ENCODE measurements around the gene DQX1. TPM values are rescaled to one million over a fixed set of nuclear protein-coding genes. Genes with fewer than 3 reads are reported as not detected.

DQX1 gene
- total and polyA plus RNA-seq, 9 of the 15 experiments (the other 6 are each of a cell fraction or from before 2014, with no cell fraction given): 0.04 to 0.38 (median 0.18) TPM; not detected in 1

DNA sequence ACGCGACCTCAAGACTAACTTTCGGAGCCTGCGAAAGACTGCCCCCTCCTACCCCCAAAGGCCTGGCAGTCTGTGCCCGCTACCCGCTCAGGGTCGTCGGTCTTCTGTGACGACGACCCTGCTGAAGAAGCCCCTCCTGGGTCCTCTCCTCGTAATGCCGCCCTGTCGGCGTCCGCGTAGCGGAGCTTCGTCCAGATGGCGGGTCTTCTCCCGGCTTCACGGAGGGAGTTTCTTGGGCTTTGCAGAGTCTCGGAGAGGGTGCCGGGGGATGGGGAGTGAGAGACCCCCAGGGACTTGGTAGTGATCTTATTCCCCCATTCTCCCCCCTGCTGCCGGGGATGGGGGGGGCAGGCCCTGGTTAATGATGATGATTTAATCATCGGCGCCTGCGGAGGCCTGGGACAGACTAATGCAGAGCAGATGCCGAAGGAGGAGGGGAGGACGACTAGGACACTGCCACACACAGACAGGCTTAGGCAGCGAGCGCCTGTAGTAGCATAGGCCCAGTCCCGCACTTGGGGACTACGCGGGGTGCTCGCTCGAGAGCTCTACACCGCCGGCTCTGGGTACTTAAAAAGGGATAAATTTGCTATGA lies 18.0 kb downstream of the DQX1 start (continued):
- no peak for TF ChIP-seq BCLAF1 (IDR thresholded peaks at IDR 0.05; ENCODE audit: borderline replicate concordance in 1 of 2, control insufficient read depth in 1 of 2, low read depth in 2 of 2, low read length in 1 of 2)
- TF ChIP-seq JUNB (CRISPR knock-in tag; conservative IDR thresholded peaks at IDR 0.05): no peak
- no peak for TF ChIP-seq HSF4 (CRISPR knock-in tag; IDR thresholded peaks at IDR 0.05; ENCODE audit: borderline replicate concordance)
- 0 out of 2 replicates have a peak, but pooled peaks have one; percentile 26 for TF ChIP-seq HDAC2 (IDR thresholded peaks at IDR 0.05)
- no peak for TF ChIP-seq BRF1 (IDR thresholded peaks at IDR 0.05; ENCODE audit: borderline replicate concordance, extremely low read depth, insufficient read length)
- no peak for TF ChIP-seq U2AF1 (optimal IDR thresholded peaks at IDR 0.05; ENCODE audit: low read depth, low read length)
- no peak for TF ChIP-seq LEF1 (IDR thresholded peaks at IDR 0.05)
- TF ChIP-seq GABPB1 (CRISPR knock-in tag; IDR thresholded peaks at IDR 0.05): no peak
- TF ChIP-seq MCM2 (IDR thresholded peaks at IDR 0.05; ENCODE audit: low read depth): no peak
- TF ChIP-seq NR2F6 (CRISPR knock-in tag; IDR thresholded peaks at IDR 0.05): no peak
- no peak for TF ChIP-seq ZNF324 (CRISPR knock-in tag; IDR thresholded peaks at IDR 0.05)
- TF ChIP-seq SNIP1 (IDR thresholded peaks at IDR 0.05; ENCODE audit: low read depth): no peak
- no peak for TF ChIP-seq RHOXF2B (CRISPR knock-in tag; conservative IDR thresholded peaks at IDR 0.05)
- peak; percentile 55 for TF ChIP-seq ZNF644 (tag; IDR thresholded peaks at IDR 0.05; ENCODE audit: low read depth)
- no peak for TF ChIP-seq ELK1 (CRISPR knock-in tag; IDR thresholded peaks at IDR 0.05)
- TF ChIP-seq, protein P1, sequence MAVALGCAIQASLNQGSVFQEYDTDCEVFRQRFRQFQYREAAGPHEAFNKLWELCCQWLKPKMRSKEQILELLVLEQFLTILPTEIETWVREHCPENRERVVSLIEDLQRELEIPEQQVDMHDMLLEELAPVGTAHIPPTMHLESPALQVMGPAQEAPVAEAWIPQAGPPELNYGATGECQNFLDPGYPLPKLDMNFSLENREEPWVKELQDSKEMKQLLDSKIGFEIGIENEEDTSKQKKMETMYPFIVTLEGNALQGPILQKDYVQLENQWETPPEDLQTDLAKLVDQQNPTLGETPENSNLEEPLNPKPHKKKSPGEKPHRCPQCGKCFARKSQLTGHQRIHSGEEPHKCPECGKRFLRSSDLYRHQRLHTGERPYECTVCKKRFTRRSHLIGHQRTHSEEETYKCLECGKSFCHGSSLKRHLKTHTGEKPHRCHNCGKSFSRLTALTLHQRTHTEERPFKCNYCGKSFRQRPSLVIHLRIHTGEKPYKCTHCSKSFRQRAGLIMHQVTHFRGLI (CRISPR knock-in tag; IDR thresholded peaks at IDR 0.05): no peak
- no peak for TF ChIP-seq ETV5 (CRISPR knock-in tag; IDR thresholded peaks at IDR 0.05; ENCODE audit: low read depth)
- TF ChIP-seq ZNF133 (CRISPR knock-in tag; IDR thresholded peaks at IDR 0.05): no peak
- TF ChIP-seq SMARCC2 (IDR thresholded peaks at IDR 0.05; ENCODE audit: low read depth): no peak
- no peak for TF ChIP-seq ARID2 (IDR thresholded peaks at IDR 0.05)
- no peak for TF ChIP-seq HLTF (IDR thresholded peaks at IDR 0.05)
- TF ChIP-seq, protein P2, sequence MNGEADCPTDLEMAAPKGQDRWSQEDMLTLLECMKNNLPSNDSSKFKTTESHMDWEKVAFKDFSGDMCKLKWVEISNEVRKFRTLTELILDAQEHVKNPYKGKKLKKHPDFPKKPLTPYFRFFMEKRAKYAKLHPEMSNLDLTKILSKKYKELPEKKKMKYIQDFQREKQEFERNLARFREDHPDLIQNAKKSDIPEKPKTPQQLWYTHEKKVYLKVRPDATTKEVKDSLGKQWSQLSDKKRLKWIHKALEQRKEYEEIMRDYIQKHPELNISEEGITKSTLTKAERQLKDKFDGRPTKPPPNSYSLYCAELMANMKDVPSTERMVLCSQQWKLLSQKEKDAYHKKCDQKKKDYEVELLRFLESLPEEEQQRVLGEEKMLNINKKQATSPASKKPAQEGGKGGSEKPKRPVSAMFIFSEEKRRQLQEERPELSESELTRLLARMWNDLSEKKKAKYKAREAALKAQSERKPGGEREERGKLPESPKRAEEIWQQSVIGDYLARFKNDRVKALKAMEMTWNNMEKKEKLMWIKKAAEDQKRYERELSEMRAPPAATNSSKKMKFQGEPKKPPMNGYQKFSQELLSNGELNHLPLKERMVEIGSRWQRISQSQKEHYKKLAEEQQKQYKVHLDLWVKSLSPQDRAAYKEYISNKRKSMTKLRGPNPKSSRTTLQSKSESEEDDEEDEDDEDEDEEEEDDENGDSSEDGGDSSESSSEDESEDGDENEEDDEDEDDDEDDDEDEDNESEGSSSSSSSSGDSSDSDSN (IDR thresholded peaks at IDR 0.05; ENCODE audit: borderline replicate concordance in 1 of 2, low read depth in 2 of 2, low read length in 2 of 2): 0 out of 4 replicates have a peak, but pooled peaks have one; percentile 25 to 45

Data from K562 (cell line).